ENCODE measurements around the gene FTO.

Gene FTO

GRCh38 chr16:54027558-54027957, 323.6 kb downstream of the FTO start:
- DNase-seq: no peak

- no peak for DNase-seq
Observed at GRCh38 chr16:54027995-54028394, 324.0 kb downstream of the FTO start.

- DNase-seq: no peak
Observed at GRCh38 chr16:54030451-54030850, 326.5 kb downstream of the FTO start.

- no peak for DNase-seq
Observed at GRCh38 chr16:54031107-54031760, 327.3 kb downstream of the FTO start.

GRCh38 chr16:54033747-54034146, 329.8 kb downstream of the FTO start:
- DNase-seq: no peak

- DNase-seq: no peak
Observed at GRCh38 chr16:54034684-54035083, 330.7 kb downstream of the FTO start.

- no peak for DNase-seq
Observed at GRCh38 chr16:54040480-54040879, 336.5 kb downstream of the FTO start.

- no peak for DNase-seq
Observed at GRCh38 chr16:54040975-54041374, 337.0 kb downstream of the FTO start.

- no peak for DNase-seq
Observed at GRCh38 chr16:54048586-54049495, 344.9 kb downstream of the FTO start.

- no peak for DNase-seq
Observed at GRCh38 chr16:54049591-54050458, 345.9 kb downstream of the FTO start.

- DNase-seq: no peak
Observed at GRCh38 chr16:54050459-54051210, 346.7 kb downstream of the FTO start.

GRCh38 chr16:54051821-54052220, 347.9 kb downstream of the FTO start:
- no peak for DNase-seq

GRCh38 chr16:54052271-54052670, 348.3 kb downstream of the FTO start:
- no peak for DNase-seq

- peak; percentile 53 for DNase-seq
Observed at GRCh38 chr16:54053891-54054820, 350.2 kb downstream of the FTO start.

GRCh38 chr16:54055191-54055590, 351.2 kb downstream of the FTO start:
- DNase-seq: no peak

- no peak for DNase-seq
Observed at GRCh38 chr16:54055864-54056263, 351.9 kb downstream of the FTO start.

- no peak for DNase-seq
Observed at GRCh38 chr16:54056921-54057320, 353.0 kb downstream of the FTO start.

- no peak for DNase-seq
Observed at GRCh38 chr16:54059319-54059718, 355.4 kb downstream of the FTO start.

GRCh38 chr16:54060599-54061421, 356.9 kb downstream of the FTO start:
- peak; percentile 15 for DNase-seq

GRCh38 chr16:54061454-54061853, 357.5 kb downstream of the FTO start:
- DNase-seq: no peak

All from NCI-H1436 (cell line).